Bronchial epithelial cell (primary cell): Measurements from ENCODE around the gene PLD3. TPM values are rescaled to one million over a fixed set of nuclear protein-coding genes. Genes with fewer than 3 reads are reported as not detected.
A peak's percentile ranks its signal among the peaks of the same experiment; 100 is the strongest.

Experiments used
- DNase-seq: peaks from one replicate; pipeline ENCODE4 v3.0.0-alpha.2; 2010; ENCODE audit warnings: low read depth
- FAIRE-seq: peaks from 2 replicates; lab custom pipeline; 2011; peaks lifted over from hg19 to GRCh38; lab: Jason Lieb, UNC
- H3K27me3 ChIP-seq: 2 replicates; pipeline ENCODE4 v1.5.1; 2011; ENCODE audit warnings: low read length; ENCODE audit not compliant: control insufficient read depth, insufficient read depth
- H3K36me3 ChIP-seq: 2 replicates; pipeline ENCODE4 v1.5.1; 2011; ENCODE audit warnings: low read length; ENCODE audit not compliant: control insufficient read depth, insufficient read depth
- H3K4me3 ChIP-seq: 2 replicates; pipeline ENCODE4 v1.5.1; 2011; ENCODE audit warnings: mild to moderate bottlenecking, low read depth, low read length, control low read depth
- total RNA-seq: library from RNA; depleted of rRNA; stranded (reverse); fragments of >200 nt; gene quantifications from 2 replicates; pipeline ENCODE4 v1.2.1, GENCODE V29; 2014
- TF ChIP-seq, protein P1 (sequence below): IDR thresholded peaks from 2 replicates; pipeline ENCODE4 v1.5.1; 2011; ENCODE audit warnings: mild to moderate bottlenecking, moderate library complexity, low read length, control low read depth, inconsistent platforms; ENCODE audit not compliant: insufficient read depth, severe bottlenecking

PLD3 gene
- total RNA-seq, 1 donor from 2014 or later, result 162 TPM

- FAIRE-seq (no peak), DNase-seq (no peak)
- Histone ChIP-seq H3K27me3 (no peaks in the 10 kb centered on the region), H3K36me3 (no peaks in the 10 kb centered on the region), H3K4me3 (no peak overlapping the region)
- TF ChIP-seq, protein P1, sequence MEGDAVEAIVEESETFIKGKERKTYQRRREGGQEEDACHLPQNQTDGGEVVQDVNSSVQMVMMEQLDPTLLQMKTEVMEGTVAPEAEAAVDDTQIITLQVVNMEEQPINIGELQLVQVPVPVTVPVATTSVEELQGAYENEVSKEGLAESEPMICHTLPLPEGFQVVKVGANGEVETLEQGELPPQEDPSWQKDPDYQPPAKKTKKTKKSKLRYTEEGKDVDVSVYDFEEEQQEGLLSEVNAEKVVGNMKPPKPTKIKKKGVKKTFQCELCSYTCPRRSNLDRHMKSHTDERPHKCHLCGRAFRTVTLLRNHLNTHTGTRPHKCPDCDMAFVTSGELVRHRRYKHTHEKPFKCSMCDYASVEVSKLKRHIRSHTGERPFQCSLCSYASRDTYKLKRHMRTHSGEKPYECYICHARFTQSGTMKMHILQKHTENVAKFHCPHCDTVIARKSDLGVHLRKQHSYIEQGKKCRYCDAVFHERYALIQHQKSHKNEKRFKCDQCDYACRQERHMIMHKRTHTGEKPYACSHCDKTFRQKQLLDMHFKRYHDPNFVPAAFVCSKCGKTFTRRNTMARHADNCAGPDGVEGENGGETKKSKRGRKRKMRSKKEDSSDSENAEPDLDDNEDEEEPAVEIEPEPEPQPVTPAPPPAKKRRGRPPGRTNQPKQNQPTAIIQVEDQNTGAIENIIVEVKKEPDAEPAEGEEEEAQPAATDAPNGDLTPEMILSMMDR, result no peak
These were observed 67.3 kb downstream of the PLD3 start for GRCh38 chr19:40415768-40416167.

DNA sequence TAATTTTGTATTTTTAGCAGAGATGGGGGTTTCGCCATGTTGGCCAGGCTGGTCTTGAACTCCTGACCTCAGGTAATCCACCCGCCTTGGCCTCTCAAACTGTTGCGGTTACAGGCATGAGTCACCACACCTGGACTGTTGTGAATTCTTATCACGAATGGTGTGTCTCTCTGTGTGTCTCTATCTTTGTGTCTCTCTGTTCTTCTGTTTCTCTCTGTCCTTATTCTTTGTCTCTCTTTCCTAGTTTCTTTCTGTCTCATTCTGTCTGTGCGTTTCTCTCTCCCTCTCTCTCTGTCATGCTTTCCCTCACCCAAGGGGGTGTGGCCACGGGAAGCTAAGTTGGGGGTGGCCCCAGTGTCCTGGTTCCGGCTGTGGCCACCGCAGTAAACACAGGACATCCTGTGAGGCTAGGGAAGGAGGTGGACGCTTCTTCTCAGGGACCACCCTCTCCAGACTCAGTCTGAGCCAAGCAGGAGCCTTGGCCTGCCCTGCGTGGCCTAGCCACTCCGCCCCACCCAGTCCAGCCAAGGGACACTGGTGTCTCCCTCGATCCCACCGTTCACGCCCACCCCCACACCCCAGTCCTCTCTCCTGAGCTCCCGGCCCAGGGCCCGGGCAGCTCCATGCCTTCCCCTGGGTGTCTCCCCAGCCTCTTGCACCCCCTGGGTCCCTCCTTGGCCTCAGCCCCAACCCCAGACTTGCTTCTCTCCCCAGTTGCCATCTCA is 68.6 kb downstream of the PLD3 start:
- Histone ChIP-seq H3K4me3 (no peak overlapping the region), H3K36me3 (no peaks in the 10 kb centered on the region), H3K27me3 (no peaks in the 10 kb centered on the region)
- no peak for FAIRE-seq
- TF ChIP-seq, protein P1, result no peak
- DNase-seq, result peak; percentile 40

GRCh38 chr19:40417643-40417981 is 69.1 kb downstream of the PLD3 start:
- peaks cover 4% of the 10 kb centered on the region for H3K36me3 ChIP-seq
- H3K27me3 ChIP-seq, result no peaks in the 10 kb centered on the region
- H3K4me3 ChIP-seq, result no peak overlapping the region
- DNase-seq (no peak), FAIRE-seq (no peak)
- TF ChIP-seq, protein P1, result no peak

DNA sequence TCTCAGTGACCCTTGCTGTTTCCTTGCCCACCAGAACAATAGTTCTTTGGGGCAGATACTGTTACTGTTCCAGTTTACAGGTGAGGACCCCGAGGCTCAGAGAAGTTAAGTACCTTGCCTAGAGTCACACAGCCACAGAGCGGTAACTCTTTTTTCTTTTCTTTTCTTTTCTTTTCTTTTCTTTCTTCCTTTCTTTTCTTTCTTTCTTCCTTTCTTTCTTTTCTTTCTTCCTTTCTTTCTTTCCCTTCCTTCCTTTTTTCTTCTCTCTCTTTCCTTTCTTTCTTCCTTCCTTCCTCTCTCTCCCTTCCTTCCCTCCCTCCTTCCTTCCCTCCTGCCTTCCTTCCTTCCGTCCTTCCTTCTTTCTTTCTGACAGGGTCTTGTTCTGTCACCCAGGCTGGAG is 69.5 kb downstream of the PLD3 start:
- FAIRE-seq (no peak), DNase-seq (no peak)
- Histone ChIP-seq H3K4me3 (no peak overlapping the region), H3K36me3 (peaks cover 8% of the 10 kb centered on the region), H3K27me3 (no peaks in the 10 kb centered on the region)
- TF ChIP-seq, protein P1, result no peak

DNA sequence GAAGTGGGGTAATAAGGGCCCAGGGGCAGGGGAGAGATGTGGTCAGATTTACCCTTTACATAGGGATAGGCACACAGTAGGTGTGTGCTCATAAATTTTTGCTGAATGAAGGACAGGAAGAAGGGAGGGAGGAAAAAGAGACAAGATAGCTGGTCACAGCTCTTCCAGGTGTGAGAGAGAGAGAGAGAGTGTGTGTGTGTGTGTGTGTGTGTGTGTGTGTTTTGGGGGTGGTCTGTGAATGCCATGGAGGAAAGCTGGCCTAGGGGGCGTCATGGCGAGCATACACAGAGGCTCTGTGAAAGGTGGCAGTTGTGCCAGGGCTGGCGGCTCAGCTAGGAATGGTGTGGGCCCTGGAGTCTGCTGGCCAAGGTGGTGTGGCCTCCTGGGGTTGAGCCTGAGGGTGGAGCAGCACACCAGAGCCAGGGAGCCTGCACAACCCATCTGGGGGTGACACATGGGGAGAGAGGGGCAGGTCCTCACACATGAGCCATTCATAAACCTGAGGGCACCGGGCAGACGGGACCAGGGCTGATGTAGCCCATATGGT is 70.6 kb downstream of the PLD3 start:
- Histone ChIP-seq H3K36me3 (peaks cover 12% of the 10 kb centered on the region), H3K27me3 (no peaks in the 10 kb centered on the region), H3K4me3 (no peak overlapping the region)
- DNase-seq (no peak), FAIRE-seq (no peak)
- TF ChIP-seq, protein P1, result no peak
